ENCODE data around the gene MORN1.
A peak's percentile ranks its signal among the peaks of the same experiment; 100 is the strongest.

MORN1 gene

GRCh38 chr1:2430592-2430973, 39.2 kb upstream of the MORN1 start:
- no peaks in the 10 kb centered on the region for H3K36me3 Mint-ChIP-seq
- H3K4me3 Mint-ChIP-seq = no peak overlapping the region
- H3K9me3 Mint-ChIP-seq = peaks cover 5% of the 10 kb centered on the region
- no peak for DNase-seq
- H3K4me1 Mint-ChIP-seq = no peaks in the 10 kb centered on the region
- peaks cover 25% of the 10 kb centered on the region for H3K27me3 Mint-ChIP-seq
- H3K27ac Mint-ChIP-seq = no peak overlapping the region
- CTCF ChIA-PET = interaction anchor here (1.2 kb wide), 1 partner anchor 14 kb away, joined by 3 read pairs; no protein-coding TSS in a partner anchor

GRCh38 chr1:2429780-2430591, 38.6 kb upstream of the MORN1 start:
- H3K9me3 Mint-ChIP-seq = peaks cover 5% of the 10 kb centered on the region
- no peak overlapping the region for H3K27ac Mint-ChIP-seq
- CTCF ChIA-PET = interaction anchor here (0.7 to 1.2 kb wide), 4 partner anchors 14 to 119 kb away, joined by 3 to 4 read pairs (median 3); no protein-coding TSS in a partner anchor
- no peaks in the 10 kb centered on the region for H3K4me1 Mint-ChIP-seq
- H3K27me3 Mint-ChIP-seq = peaks cover 24% of the 10 kb centered on the region
- H3K36me3 Mint-ChIP-seq = no peaks in the 10 kb centered on the region
- no peak for DNase-seq
- H3K4me3 Mint-ChIP-seq = no peak overlapping the region

GRCh38 chr1:2428490-2428889, 37.1 kb upstream of the MORN1 start:
- no peak overlapping the region for H3K4me3 Mint-ChIP-seq
- no peaks in the 10 kb centered on the region for H3K4me1 Mint-ChIP-seq
- H3K27ac Mint-ChIP-seq = no peak overlapping the region
- CTCF ChIA-PET = no interaction called here
- H3K27me3 Mint-ChIP-seq = peaks cover 21% of the 10 kb centered on the region
- H3K36me3 Mint-ChIP-seq = peaks cover 1% of the 10 kb centered on the region
- no peak for DNase-seq
- H3K9me3 Mint-ChIP-seq = peaks cover 9% of the 10 kb centered on the region

- peaks cover 26% of the 10 kb centered on the region for H3K27me3 Mint-ChIP-seq
- H3K4me1 Mint-ChIP-seq = no peaks in the 10 kb centered on the region
- H3K4me3 Mint-ChIP-seq = no peak overlapping the region
- peaks cover 12% of the 10 kb centered on the region for H3K9me3 Mint-ChIP-seq
- CTCF ChIA-PET = interaction anchor here (1.5 kb wide), 1 partner anchor 12 kb away, joined by 3 read pairs; no protein-coding TSS in a partner anchor
- peaks cover 1% of the 10 kb centered on the region for H3K36me3 Mint-ChIP-seq
- H3K27ac Mint-ChIP-seq = no peak overlapping the region
- no peak for DNase-seq
These were observed 36.6 kb upstream of the MORN1 start for GRCh38 chr1:2427976-2428375.

GRCh38 chr1:2427051-2427450, 35.7 kb upstream of the MORN1 start:
- peaks cover 1% of the 10 kb centered on the region for H3K36me3 Mint-ChIP-seq
- CTCF ChIA-PET = interaction anchor here (1.5 kb wide), 1 partner anchor 11 kb away, joined by 3 read pairs; no protein-coding TSS in a partner anchor
- H3K4me1 Mint-ChIP-seq = no peaks in the 10 kb centered on the region
- H3K4me3 Mint-ChIP-seq = no peak overlapping the region
- H3K27ac Mint-ChIP-seq = no peak overlapping the region
- H3K9me3 Mint-ChIP-seq = peaks cover 14% of the 10 kb centered on the region
- H3K27me3 Mint-ChIP-seq = peaks cover 33% of the 10 kb centered on the region
- DNase-seq = no peak

- H3K36me3 Mint-ChIP-seq = peaks cover 1% of the 10 kb centered on the region
- H3K27me3 Mint-ChIP-seq = peaks cover 33% of the 10 kb centered on the region
- no peak overlapping the region for H3K4me3 Mint-ChIP-seq
- H3K4me1 Mint-ChIP-seq = no peaks in the 10 kb centered on the region
- no peak overlapping the region for H3K27ac Mint-ChIP-seq
- DNase-seq = no peak
- CTCF ChIA-PET = interaction anchor here (1.5 kb wide), 1 partner anchor 11 kb away, joined by 3 read pairs; no protein-coding TSS in a partner anchor
- H3K9me3 Mint-ChIP-seq = peaks cover 14% of the 10 kb centered on the region
These were observed 35.2 kb upstream of the MORN1 start for GRCh38 chr1:2426540-2426939.

- DNase-seq = no peak
- Mint-ChIP-seq H3K27ac (no peak overlapping the region), H3K4me1 (no peaks in the 10 kb centered on the region), H3K36me3 (peaks cover 1% of the 10 kb centered on the region), H3K4me3 (no peak overlapping the region), H3K9me3 (peaks cover 14% of the 10 kb centered on the region), H3K27me3 (peaks cover 33% of the 10 kb centered on the region)
- CTCF ChIA-PET = no interaction called here
These were observed 34.5 kb upstream of the MORN1 start for GRCh38 chr1:2425892-2426291.

- DNase-seq = no peak
- Mint-ChIP-seq H3K9me3 (peaks cover 9% of the 10 kb centered on the region), H3K27ac (no peak overlapping the region), H3K4me3 (no peak overlapping the region), H3K4me1 (peaks cover 10% of the 10 kb centered on the region), H3K27me3 (peaks cover 19% of the 10 kb centered on the region), H3K36me3 (peaks cover 1% of the 10 kb centered on the region)
- CTCF ChIA-PET = no interaction called here
These were observed 31.2 kb upstream of the MORN1 start for GRCh38 chr1:2422523-2422922.

GRCh38 chr1:2419416-2419815, 28.1 kb upstream of the MORN1 start:
- Mint-ChIP-seq H3K9me3 (peaks cover 9% of the 10 kb centered on the region), H3K4me3 (no peak overlapping the region), H3K36me3 (peaks cover 5% of the 10 kb centered on the region), H3K27ac (no peak overlapping the region), H3K27me3 (peaks cover 18% of the 10 kb centered on the region), H3K4me1 (peaks cover 39% of the 10 kb centered on the region)
- no peak for DNase-seq
- CTCF ChIA-PET = no interaction called here

GRCh38 chr1:2418791-2419320, 27.5 kb upstream of the MORN1 start:
- CTCF ChIA-PET = no interaction called here
- DNase-seq = no peak
- peaks cover 13% of the 10 kb centered on the region for H3K27me3 Mint-ChIP-seq
- H3K4me3 Mint-ChIP-seq = no peak overlapping the region
- H3K4me1 Mint-ChIP-seq = peaks cover 44% of the 10 kb centered on the region
- H3K9me3 Mint-ChIP-seq = peaks cover 8% of the 10 kb centered on the region
- no peak overlapping the region for H3K27ac Mint-ChIP-seq
- peaks cover 7% of the 10 kb centered on the region for H3K36me3 Mint-ChIP-seq

- Mint-ChIP-seq H3K27me3 (peaks cover 6% of the 10 kb centered on the region), H3K36me3 (peaks cover 7% of the 10 kb centered on the region), H3K4me1 (peaks cover 44% of the 10 kb centered on the region), H3K9me3 (peaks cover under 1% of the 10 kb centered on the region), H3K27ac (peak overlapping the region; percentile 19), H3K4me3 (no peak overlapping the region)
- CTCF ChIA-PET = no interaction called here
- DNase-seq = no peak
These were observed 26.5 kb upstream of the MORN1 start for GRCh38 chr1:2417833-2418225.

GRCh38 chr1:2417083-2417832, 25.9 kb upstream of the MORN1 start:
- peaks cover 7% of the 10 kb centered on the region for H3K36me3 Mint-ChIP-seq
- no peak for DNase-seq
- peak overlapping the region; percentile 80 for H3K4me3 Mint-ChIP-seq
- H3K4me1 Mint-ChIP-seq = peaks cover 44% of the 10 kb centered on the region
- peak overlapping the region; percentile 90 for H3K27ac Mint-ChIP-seq
- H3K27me3 Mint-ChIP-seq = peaks cover 3% of the 10 kb centered on the region
- CTCF ChIA-PET = interaction anchor here (1.4 kb wide), 1 partner anchor 222 kb away, joined by 5 read pairs; the partner anchor contains the start of gene FAAP20
- no peaks in the 10 kb centered on the region for H3K9me3 Mint-ChIP-seq

GRCh38 chr1:2416403-2416802, 25.0 kb upstream of the MORN1 start:
- H3K9me3 Mint-ChIP-seq = no peaks in the 10 kb centered on the region
- peak; percentile 71 for DNase-seq
- H3K4me1 Mint-ChIP-seq = peaks cover 48% of the 10 kb centered on the region
- H3K4me3 Mint-ChIP-seq = peak overlapping the region; percentile 80
- H3K27ac Mint-ChIP-seq = peak overlapping the region; percentile 90
- peaks cover 7% of the 10 kb centered on the region for H3K36me3 Mint-ChIP-seq
- no peaks in the 10 kb centered on the region for H3K27me3 Mint-ChIP-seq
- CTCF ChIA-PET = interaction anchor here (0.8 to 2.5 kb wide), 13 partner anchors 11 to 370 kb away, joined by 3 to 11 read pairs (median 5); partner anchors contain the start of genes FAAP20, PANK4 and TNFRSF14

- peak; percentile 76 for DNase-seq
- Mint-ChIP-seq H3K36me3 (peaks cover 7% of the 10 kb centered on the region), H3K4me3 (peak overlapping the region; percentile 80), H3K9me3 (no peaks in the 10 kb centered on the region), H3K27me3 (no peaks in the 10 kb centered on the region), H3K27ac (peak overlapping the region; percentile 90), H3K4me1 (peaks cover 50% of the 10 kb centered on the region)
- CTCF ChIA-PET = interaction anchor here (0.7 to 2.5 kb wide), 15 partner anchors 11 to 371 kb away, joined by 3 to 11 read pairs (median 5); partner anchors contain the start of genes FAAP20, PANK4 and TNFRSF14
These were observed 24.5 kb upstream of the MORN1 start for GRCh38 chr1:2415801-2416208.

Measured in activated naive CD4-positive, alpha-beta T cell treated with anti-CD3 and anti-CD28 coated beads, Interleukin-2, amount 10 ng/mL, durations not matched to agents 7 days and 5 days (primary cell).